Mesenchymal stem cell (in vitro differentiated cells and primary cell): ENCODE measurements around the gene NT5DC1.
A peak's percentile ranks its signal among the peaks of the same experiment; 100 is the strongest.

Source experiments
- DNase-seq: peaks from one replicate; pipeline ENCODE4 v3.0.0-alpha.2; 2013
- H2AFZ ChIP-seq: one replicate; pipeline ENCODE4 v1.6.1; 2013; ENCODE audit warnings: low read depth, mild to moderate bottlenecking, control low read depth, inconsistent platforms, low read length, moderate library complexity
- H2AK5ac ChIP-seq: 2 replicates; pipeline ENCODE4 v1.6.1; 2013; ENCODE audit warnings: low read length, moderate library complexity, mild to moderate bottlenecking, inconsistent platforms; ENCODE audit not compliant: severe bottlenecking
- H2BK120ac ChIP-seq: one replicate; pipeline ENCODE4 v1.6.1; 2013; ENCODE audit warnings: low read depth, mild to moderate bottlenecking, inconsistent platforms, low read length, moderate library complexity
- H2BK12ac ChIP-seq, 2 experiments: one replicate each; pipeline ENCODE4 v1.6.1; 2013; ENCODE audit warnings: inconsistent platforms in 2 of 2, low read length in 2 of 2, mild to moderate bottlenecking in 2 of 2, moderate library complexity in 2 of 2, control low read depth in 1 of 2
- H2BK15ac ChIP-seq: one replicate; pipeline ENCODE4 v1.6.1; 2013; ENCODE audit warnings: mild to moderate bottlenecking, low read depth, inconsistent platforms; ENCODE audit not compliant: poor library complexity, severe bottlenecking
- H2BK5ac ChIP-seq: 2 replicates; pipeline ENCODE4 v1.6.1; 2013; ENCODE audit warnings: low read depth, mild to moderate bottlenecking, low read length, control low read depth, inconsistent platforms; ENCODE audit not compliant: poor library complexity, severe bottlenecking
- H3K14ac ChIP-seq, 2 experiments: one replicate each; pipeline ENCODE4 v1.6.1; 2013; ENCODE audit warnings: inconsistent platforms in 2 of 2, low read length in 2 of 2, control low read depth in 1 of 2, mild to moderate bottlenecking in 1 of 2, moderate library complexity in 1 of 2
- H3K18ac ChIP-seq, 2 experiments: one replicate each; pipeline ENCODE4 v1.6.1; 2013; ENCODE audit warnings: inconsistent platforms in 2 of 2, low read length in 2 of 2, control low read depth in 1 of 2, low read depth in 1 of 2, mild to moderate bottlenecking in 1 of 2
- H3K23ac ChIP-seq, 2 experiments: one replicate each; pipeline ENCODE4 v1.6.1; 2013; ENCODE audit warnings: inconsistent platforms in 2 of 2, low read length in 2 of 2, mild to moderate bottlenecking in 2 of 2, moderate library complexity in 2 of 2, control low read depth in 1 of 2
- H3K27ac ChIP-seq: 2 replicates; pipeline ENCODE4 v1.5.1; 2013; ENCODE audit warnings: mild to moderate bottlenecking, moderate library complexity, low read length, control low read depth, inconsistent platforms; ENCODE audit not compliant: poor library complexity, severe bottlenecking
- H3K27me3 ChIP-seq, 2 experiments: 2 replicates each; pipeline versions ENCODE4 v1.6.1 to v1.7.0; 2013; ENCODE audit warnings: low read length in 2 of 2, mild to moderate bottlenecking in 2 of 2, moderate library complexity in 2 of 2, control low read depth in 1 of 2, inconsistent platforms in 1 of 2; ENCODE audit not compliant: control insufficient read depth in 1 of 2, insufficient read depth in 1 of 2
- H3K36me3 ChIP-seq, 2 experiments: 2 replicates each; pipeline versions ENCODE4 v1.6.1 to v1.7.0; 2013; ENCODE audit warnings: low read length in 2 of 2, control low read depth in 1 of 2, inconsistent platforms in 1 of 2, low read depth in 1 of 2, mild to moderate bottlenecking in 1 of 2; ENCODE audit not compliant: insufficient read depth in 2 of 2, control insufficient read depth in 1 of 2
- H3K4ac ChIP-seq, 2 experiments: one replicate each; pipeline ENCODE4 v1.6.1; 2013; ENCODE audit warnings: inconsistent platforms in 2 of 2, low read length in 2 of 2, mild to moderate bottlenecking in 2 of 2, moderate library complexity in 2 of 2, control low read depth in 1 of 2, low read depth in 1 of 2
- H3K4me1 ChIP-seq: 2 replicates; pipeline ENCODE4 v1.6.1; 2013; ENCODE audit warnings: low read depth, low read length, control low read depth; ENCODE audit not compliant: control insufficient read depth, insufficient read depth
- H3K4me2 ChIP-seq: 2 replicates; pipeline ENCODE4 v1.6.1; 2013; ENCODE audit warnings: low read length, mild to moderate bottlenecking, inconsistent platforms; ENCODE audit not compliant: poor library complexity, severe bottlenecking
- H3K4me3 ChIP-seq, 2 experiments: 2 replicates each; pipeline versions ENCODE4 v1.5.1 to v1.7.0; 2013; ENCODE audit warnings: low read length in 2 of 2, mild to moderate bottlenecking in 2 of 2, control low read depth in 1 of 2, low read depth in 1 of 2; ENCODE audit not compliant: insufficient read depth in 1 of 2
- H3K79me1 ChIP-seq: replicated peaks from 2 replicates; pipeline ENCODE4 v1.6.1; 2013; ENCODE audit warnings: mild to moderate bottlenecking, control low read depth, low read length, inconsistent platforms; ENCODE audit not compliant: poor library complexity, severe bottlenecking
- H3K9ac ChIP-seq: 2 replicates; pipeline ENCODE4 v1.7.0; 2013; ENCODE audit warnings: mild to moderate bottlenecking, low read length, moderate library complexity
- H3K9me3 ChIP-seq: 2 replicates; pipeline ENCODE4 v1.7.0; 2013; ENCODE audit warnings: mild to moderate bottlenecking, low read length; ENCODE audit not compliant: control insufficient read depth
- H4K8ac ChIP-seq: one replicate; pipeline ENCODE4 v1.6.1; 2013; ENCODE audit warnings: inconsistent platforms, mild to moderate bottlenecking, low read length, moderate library complexity
- H4K91ac ChIP-seq: one replicate; pipeline ENCODE4 v1.6.1; 2013; ENCODE audit warnings: mild to moderate bottlenecking, low read length, inconsistent platforms
- WGBS: methylation state at CpG from one replicate; pipeline ENCODE4 v1.1.7; 2013; ENCODE audit warnings: mixed read lengths; 5-methylcytosine and 5-hydroxymethylcytosine counted together

The NT5DC1 gene

GRCh38 chr6:116254297-116255056, 153.8 kb downstream of the NT5DC1 start:
- Histone ChIP-seq H3K4ac (no peak overlapping the region), H2BK12ac (no peak overlapping the region), H3K4me1 (peaks cover 18% of the 10 kb centered on the region), H3K9ac (peak overlapping the region; percentile 98), H3K23ac (no peak overlapping the region), H3K4me3 (peak overlapping the region in 1 of 2 experiments; percentile 97), H3K9me3 (no peaks in the 10 kb centered on the region), H2BK5ac (no peak overlapping the region), H3K36me3 (peaks cover 7 to 14% of the 10 kb centered on the region in 2 experiments), H2AK5ac (no peak overlapping the region), H3K4me2 (peak overlapping the region; percentile 60), H3K79me1 (peaks cover 17% of the 10 kb centered on the region), H3K14ac (no peak overlapping the region), H3K18ac (no peak overlapping the region), H4K91ac (no peak overlapping the region), H2BK120ac (no peak overlapping the region), H4K8ac (no peak overlapping the region), H2AFZ (no peak overlapping the region), H2BK15ac (no peak overlapping the region), H3K27ac (peak overlapping the region; percentile 66), H3K27me3 (no peaks in the 10 kb centered on the region)
- peak; percentile 8 for DNase-seq
- WGBS: 0% methylated on average over 1 of the region's 4 CpGs

- no peak overlapping the region for H3K23ac ChIP-seq
- peaks cover 7 to 16% of the 10 kb centered on the region in 2 experiments for H3K36me3 ChIP-seq
- no peak overlapping the region for H3K4ac ChIP-seq
- H2BK120ac ChIP-seq: no peak overlapping the region
- peak overlapping the region; percentile 98 for H3K9ac ChIP-seq
- H3K27ac ChIP-seq: no peak overlapping the region
- no peak overlapping the region for H4K8ac ChIP-seq
- WGBS: 58% methylated on average over 3 of the region's 5 CpGs
- no peak overlapping the region for H2BK5ac ChIP-seq
- H3K4me1 ChIP-seq: peaks cover 18% of the 10 kb centered on the region
- peak overlapping the region; percentile 36 for H3K4me2 ChIP-seq
- H3K14ac ChIP-seq: no peak overlapping the region
- peak overlapping the region in 1 of 2 experiments; percentile 97 for H3K4me3 ChIP-seq
- no peak overlapping the region for H2AK5ac ChIP-seq
- no peak overlapping the region for H3K18ac ChIP-seq
- no peak overlapping the region for H2AFZ ChIP-seq
- H2BK15ac ChIP-seq: no peak overlapping the region
- DNase-seq: no peak
- H3K9me3 ChIP-seq: no peaks in the 10 kb centered on the region
- no peaks in the 10 kb centered on the region for H3K27me3 ChIP-seq
- H3K79me1 ChIP-seq: peaks cover 17% of the 10 kb centered on the region
- no peak overlapping the region for H2BK12ac ChIP-seq
- no peak overlapping the region for H4K91ac ChIP-seq
These were observed 154.7 kb downstream of the NT5DC1 start for GRCh38 chr6:116255246-116255800.

- Histone ChIP-seq H2AFZ (no peak overlapping the region), H2BK5ac (no peak overlapping the region), H3K9me3 (no peaks in the 10 kb centered on the region), H3K27me3 (no peaks in the 10 kb centered on the region), H3K4ac (no peak overlapping the region), H4K91ac (no peak overlapping the region), H2BK12ac (no peak overlapping the region), H3K9ac (no peak overlapping the region), H4K8ac (no peak overlapping the region), H2BK15ac (no peak overlapping the region), H2AK5ac (no peak overlapping the region), H3K18ac (no peak overlapping the region), H3K4me3 (no peak overlapping the region), H3K14ac (no peak overlapping the region), H3K4me1 (peaks cover 12% of the 10 kb centered on the region), H3K23ac (no peak overlapping the region), H3K36me3 (peaks cover 7 to 15% of the 10 kb centered on the region in 2 experiments), H3K27ac (no peak overlapping the region), H3K79me1 (peaks cover 15% of the 10 kb centered on the region), H3K4me2 (no peak overlapping the region), H2BK120ac (no peak overlapping the region)
- no CpG with 5 or more reads among the region's 1 CpG for WGBS
- DNase-seq: no peak
These were observed 156.0 kb downstream of the NT5DC1 start for GRCh38 chr6:116256694-116257093.

GRCh38 chr6:116258520-116258919, 157.9 kb downstream of the NT5DC1 start:
- H3K4me1 ChIP-seq: no peaks in the 10 kb centered on the region
- H2AFZ ChIP-seq: no peak overlapping the region
- H3K9me3 ChIP-seq: peaks cover 13% of the 10 kb centered on the region
- H3K4me2 ChIP-seq: no peak overlapping the region
- WGBS: 98% methylated on average over 18 of the region's 18 CpGs
- H3K27me3 ChIP-seq: no peaks in the 10 kb centered on the region
- H2BK12ac ChIP-seq: no peak overlapping the region
- no peak overlapping the region for H2AK5ac ChIP-seq
- no peak overlapping the region for H3K23ac ChIP-seq
- no peak overlapping the region for H3K14ac ChIP-seq
- no peak overlapping the region for H3K18ac ChIP-seq
- H2BK15ac ChIP-seq: no peak overlapping the region
- H3K27ac ChIP-seq: no peak overlapping the region
- H3K79me1 ChIP-seq: peaks cover 5% of the 10 kb centered on the region
- H3K36me3 ChIP-seq: peaks cover 6 to 7% of the 10 kb centered on the region in 2 experiments
- H3K9ac ChIP-seq: no peak overlapping the region
- H4K91ac ChIP-seq: no peak overlapping the region
- no peak overlapping the region for H4K8ac ChIP-seq
- no peak overlapping the region for H3K4ac ChIP-seq
- DNase-seq: no peak
- H3K4me3 ChIP-seq: no peak overlapping the region
- H2BK120ac ChIP-seq: no peak overlapping the region
- no peak overlapping the region for H2BK5ac ChIP-seq
